Measurements from ENCODE around the gene NPTX1.

- no peak for TF ChIP-seq CTCF (conservative IDR thresholded peaks at IDR 0.05; ENCODE audit: low read length)
- no peak for TF ChIP-seq EZH2phosphoT487 (IDR thresholded peaks at IDR 0.05; ENCODE audit: borderline replicate concordance, low read depth, low read length)
These were observed 1.2 kb downstream of the NPTX1 start for GRCh38 chr17:80474961-80475909.
